ENCODE measurements around the gene CABP5.
"Not testable (repeated sequence)": the region's sequence is repeated elsewhere in the genome, so short reads cannot be mapped to it uniquely, and the experiment has no call there.

The CABP5 gene

GRCh38 chr19:48043675-48044258 is at the start of gene CABP5:
TSS of gene CABP5 (minus strand) at chr19:48044079. CDS start at chr19:48043922, 157 bp downstream.
- no peak for DNase-seq

GRCh38 chr19:48091111-48091718 is 47.3 kb upstream of the CABP5 start:
- not testable (repeated sequence) for DNase-seq

DNA sequence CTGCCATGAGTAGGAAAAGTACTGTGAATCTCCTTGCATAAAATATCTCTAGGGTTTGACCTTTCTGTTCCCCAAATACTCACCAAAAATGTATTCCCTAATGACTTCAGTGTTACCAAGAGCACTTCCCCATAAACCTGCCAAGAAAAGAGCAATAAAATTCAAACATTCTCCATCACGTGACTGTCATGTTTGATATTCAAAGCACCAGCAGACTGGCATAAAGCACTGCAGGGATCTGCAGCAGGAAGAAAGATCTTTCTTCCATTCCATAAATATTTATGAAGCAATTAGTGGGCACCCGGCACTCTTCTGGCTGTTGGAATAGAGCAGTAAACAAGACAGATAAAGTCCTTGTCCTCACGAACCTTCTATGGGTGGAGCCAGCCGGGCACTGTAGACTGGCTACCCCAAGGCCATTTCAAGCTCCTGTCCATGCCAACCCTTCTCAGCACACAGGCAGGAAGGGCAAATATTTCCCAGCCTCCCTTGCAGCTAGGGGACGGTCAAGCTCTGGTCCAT is 46.5 kb upstream of the CABP5 start:
- no peak for DNase-seq

DNA sequence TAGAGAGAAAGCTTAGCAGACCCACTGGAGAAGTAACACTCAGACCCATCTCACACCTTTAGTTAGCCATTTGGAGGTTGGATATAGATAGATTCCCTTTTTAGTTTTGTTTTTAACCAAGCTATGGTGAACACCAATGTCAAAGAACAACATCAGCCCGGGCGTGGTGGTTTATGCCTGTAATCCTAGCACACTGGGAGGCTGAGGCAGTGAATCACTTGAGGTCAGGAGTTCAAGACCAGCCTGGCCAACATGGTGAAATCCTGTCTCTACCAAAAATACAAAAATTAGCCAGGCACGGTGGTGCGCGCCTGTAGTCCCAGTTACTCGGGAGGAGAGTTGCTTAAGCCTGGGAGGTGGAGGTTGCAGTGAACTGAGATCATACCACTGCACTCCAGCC is 45.1 kb upstream of the CABP5 start:
- DNase-seq, result not testable (repeated sequence)

DNA sequence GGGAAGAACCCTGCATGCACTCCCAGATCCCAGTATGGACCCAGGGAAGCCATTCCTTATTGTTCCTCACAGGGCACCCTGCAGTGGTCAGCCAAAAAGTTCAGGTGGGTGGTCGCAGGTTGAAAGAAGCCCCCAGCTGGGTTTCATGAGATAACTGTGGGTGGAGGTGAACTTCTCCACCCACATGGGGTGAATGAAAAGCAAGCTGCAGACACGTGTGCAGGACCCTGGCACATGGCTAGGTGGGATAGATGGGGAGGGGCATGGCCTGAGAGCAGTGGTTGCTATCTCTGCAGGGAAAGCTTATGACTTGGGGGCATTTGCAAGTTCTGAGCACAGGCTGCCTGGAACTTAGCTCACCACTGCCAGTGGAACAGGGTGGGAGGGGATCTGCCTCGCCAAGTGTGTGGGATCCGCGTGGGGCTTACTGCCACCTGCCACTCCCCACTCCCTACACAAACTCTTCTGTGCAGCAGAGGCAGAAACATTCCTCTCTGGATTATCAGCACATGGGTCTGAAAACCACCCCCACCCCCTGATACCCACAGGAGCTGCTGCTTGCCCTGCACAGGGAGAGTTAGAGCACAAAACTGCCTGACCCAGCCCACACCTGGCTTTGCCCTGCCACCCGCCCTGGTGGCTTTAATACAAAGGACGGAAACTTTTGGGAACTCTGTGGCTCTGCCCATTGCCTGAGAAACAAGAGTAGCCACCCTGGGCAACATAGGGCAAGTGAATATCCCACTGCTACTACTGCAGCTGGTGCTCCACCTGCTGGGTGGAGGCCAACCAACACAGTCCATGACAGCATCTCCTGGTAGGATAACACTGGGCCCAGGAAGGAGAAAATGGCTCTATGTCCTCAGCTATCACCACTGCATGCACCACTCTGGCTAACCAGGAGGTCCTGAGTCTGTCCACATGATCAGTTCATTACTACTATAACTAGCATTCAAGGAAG is 42.3 kb upstream of the CABP5 start:
- DNase-seq, result no peak

GRCh38 chr19:48085076-48085475 is 41.2 kb upstream of the CABP5 start:
- no peak for DNase-seq

- no peak for DNase-seq
Observed at GRCh38 chr19:48081106-48081505, 37.2 kb upstream of the CABP5 start.

DNA sequence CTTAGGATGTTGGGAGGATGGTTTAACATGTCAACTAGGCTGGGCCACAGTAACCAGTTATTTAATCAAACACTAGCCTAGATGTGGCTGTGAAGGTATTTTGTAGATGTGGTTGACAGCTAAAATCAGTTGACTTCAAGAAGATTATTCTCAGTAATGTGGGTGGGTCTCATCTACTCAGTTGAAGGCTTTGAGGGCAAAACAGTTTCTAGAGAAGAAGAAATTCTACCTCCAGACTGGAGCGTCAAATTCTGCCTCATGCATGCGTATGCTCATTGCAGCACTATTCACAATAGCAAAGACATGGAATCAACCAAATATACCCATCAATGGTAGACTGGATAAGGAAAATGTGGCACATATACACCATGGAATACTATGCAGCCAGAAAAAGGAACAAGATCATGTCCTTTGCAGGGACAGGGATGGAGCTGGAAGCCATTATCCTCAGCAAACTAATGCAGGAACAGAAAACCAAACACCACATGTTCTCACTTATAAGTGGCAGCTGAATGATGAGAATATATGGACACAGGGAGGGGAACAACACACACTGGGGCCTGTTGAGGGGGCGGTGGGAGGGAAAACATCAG is 26.4 kb upstream of the CABP5 start:
- DNase-seq, result not testable (repeated sequence)

DNA sequence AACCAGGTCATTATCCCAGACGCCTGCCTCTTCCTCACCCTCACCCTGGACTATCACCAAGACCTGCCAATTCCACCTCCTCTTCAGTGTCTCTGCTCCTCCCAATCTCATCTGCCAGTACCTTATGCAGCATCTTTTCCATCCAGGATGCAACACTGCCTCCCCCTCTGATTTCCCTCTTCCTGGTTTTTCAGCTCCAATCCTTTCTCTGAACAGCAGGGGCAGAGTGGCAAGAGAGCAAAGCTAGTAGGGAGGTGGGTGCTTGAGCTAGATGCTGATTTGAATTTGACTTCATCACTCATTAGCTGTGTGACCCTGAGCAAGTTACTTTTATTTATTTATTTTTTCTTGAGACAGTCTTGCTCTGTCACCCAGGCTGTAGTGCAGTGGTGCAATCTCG is 25.6 kb upstream of the CABP5 start:
- no peak for DNase-seq

DNA sequence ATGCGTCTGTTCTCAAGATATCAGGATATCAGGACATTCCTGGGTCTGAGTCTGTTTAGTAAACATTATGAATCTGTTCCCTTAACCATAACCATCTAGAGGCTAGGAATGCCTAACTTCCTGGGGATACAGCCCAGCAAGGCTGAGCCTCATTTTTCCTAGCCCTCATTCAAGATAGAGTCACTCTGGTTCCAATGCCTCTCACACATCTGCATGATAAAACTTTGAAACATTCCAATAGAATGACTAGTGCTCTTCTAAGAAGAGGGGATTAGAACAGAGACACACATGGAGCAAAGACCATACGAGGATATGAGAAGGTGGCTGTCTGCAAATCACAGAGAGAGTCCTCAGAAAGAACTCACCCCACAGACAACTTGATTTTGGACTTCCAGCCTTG is 20.6 kb upstream of the CABP5 start:
- DNase-seq, result no peak

- DNase-seq, result no peak
Observed at GRCh38 chr19:48061401-48062344, 17.8 kb upstream of the CABP5 start.

- DNase-seq, result no peak
Observed at GRCh38 chr19:48060381-48060780, 16.5 kb upstream of the CABP5 start.

DNA sequence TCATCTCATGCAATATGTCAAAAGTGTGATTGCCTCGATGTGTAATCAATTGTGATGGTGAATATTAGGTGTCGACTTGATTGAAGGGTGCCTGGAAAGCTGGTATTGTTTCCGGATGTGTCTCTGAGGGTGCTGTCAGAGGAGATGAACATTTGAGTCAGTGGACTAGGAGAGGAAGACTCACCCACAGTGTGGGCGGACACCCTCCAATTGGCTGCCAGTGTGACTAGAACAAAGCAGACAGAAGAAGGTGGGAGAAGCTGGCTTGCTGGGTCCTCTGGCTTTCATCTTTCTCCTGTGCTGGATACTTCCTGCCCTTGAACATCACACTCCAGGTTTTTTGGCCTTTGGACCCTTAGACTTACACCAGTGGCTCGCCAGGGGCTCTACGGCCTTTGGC is 15.5 kb upstream of the CABP5 start:
- no peak for DNase-seq

GRCh38 chr19:48053856-48054255 is 10.0 kb upstream of the CABP5 start:
- no peak for DNase-seq

GRCh38 chr19:48053076-48053475 is 9.2 kb upstream of the CABP5 start:
- DNase-seq, result no peak

DNA sequence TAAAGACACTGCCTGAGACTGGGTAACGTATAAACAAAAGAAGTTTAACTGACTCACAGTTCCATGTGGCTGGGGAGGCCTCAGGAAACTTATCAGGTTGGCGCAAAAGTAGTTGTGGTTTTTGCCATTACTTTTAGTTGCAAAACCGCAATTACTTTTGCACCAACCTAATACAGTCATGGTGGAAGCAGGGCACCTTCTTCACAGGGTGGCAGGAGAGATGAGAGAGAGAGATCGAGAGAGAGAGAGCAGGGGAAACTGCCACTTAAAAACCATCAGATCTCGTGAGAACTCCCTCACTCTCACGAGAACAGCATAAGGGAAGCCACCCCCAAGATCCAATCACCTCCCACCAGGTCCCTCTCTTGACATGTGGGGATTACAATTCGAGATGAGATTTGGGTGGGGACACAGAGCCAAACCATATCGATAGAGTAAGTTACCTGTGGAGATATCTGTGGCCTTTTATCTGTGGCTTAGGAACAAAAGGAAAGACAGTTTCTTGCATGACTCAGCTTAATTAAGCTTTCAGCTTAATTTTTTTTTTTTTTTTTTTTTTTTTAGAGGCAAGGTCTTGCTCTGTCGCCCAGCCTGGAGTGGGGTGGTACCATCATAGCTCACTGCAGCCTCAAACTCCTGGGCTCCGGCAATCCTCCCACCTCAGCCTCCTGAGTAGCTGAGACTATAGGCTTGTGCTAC is 7.6 kb upstream of the CABP5 start:
- no peak for DNase-seq

- DNase-seq, result no peak
Observed at GRCh38 chr19:48044561-48044960, 682 bp upstream of the CABP5 start.

DNA sequence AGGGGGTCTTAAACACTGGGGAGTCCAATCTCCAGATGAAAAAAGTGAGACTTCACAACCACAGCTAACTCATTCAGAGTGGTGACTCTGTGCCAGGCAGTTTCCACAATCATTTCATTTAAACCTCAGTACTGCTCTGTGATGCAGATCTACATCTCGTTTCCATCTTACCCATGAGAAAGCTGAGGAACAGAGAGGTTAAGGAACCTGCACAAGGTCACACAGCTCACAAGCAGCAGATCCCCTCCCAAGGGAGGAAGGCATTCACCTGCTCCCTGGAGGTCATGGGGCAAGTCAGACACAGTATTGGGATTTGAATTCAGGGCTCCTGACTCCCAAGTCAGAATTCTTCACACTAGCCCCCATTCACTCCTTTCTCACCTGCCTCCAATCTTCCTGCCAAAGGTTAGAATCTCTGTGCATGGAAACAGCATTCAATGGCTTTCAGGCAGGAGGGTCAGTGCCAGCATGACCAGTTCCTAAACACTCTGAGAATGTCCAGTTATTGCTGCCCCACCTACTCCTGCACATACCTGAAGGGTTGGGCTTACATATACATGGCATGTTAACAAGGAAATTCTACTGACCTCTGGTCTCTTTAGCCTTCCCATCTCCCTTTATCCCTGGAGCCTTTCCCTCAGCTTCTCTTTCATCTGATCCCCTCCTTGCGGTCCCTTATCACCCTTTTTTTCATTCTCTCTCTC is 1.9 kb downstream of the CABP5 start:
- DNase-seq, result no peak

GRCh38 chr19:48036765-48037164 is 7.1 kb downstream of the CABP5 start:
- DNase-seq, result no peak

DNA sequence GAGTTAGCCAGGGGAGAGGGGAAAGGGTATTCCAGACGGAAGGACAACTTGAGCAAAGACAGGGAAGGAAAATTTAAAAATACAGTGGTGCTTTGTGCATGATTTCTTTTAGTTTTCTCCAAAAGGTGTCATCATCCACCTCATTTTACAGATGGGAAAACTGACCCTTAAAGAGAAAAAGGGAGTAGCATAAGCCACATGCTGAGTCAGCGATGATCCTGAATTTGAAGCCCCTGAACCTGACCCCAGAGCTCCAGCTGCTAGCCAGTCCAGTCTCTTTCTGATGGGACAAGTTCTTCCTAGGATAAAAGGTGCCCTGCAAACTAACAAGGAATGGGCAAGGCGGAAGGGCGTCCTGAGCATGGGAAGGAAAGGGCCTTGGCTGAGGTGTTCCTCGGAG is 10.3 kb downstream of the CABP5 start:
- DNase-seq, result no peak

- no peak for DNase-seq
Observed at GRCh38 chr19:48030073-48030472, 13.8 kb downstream of the CABP5 start.

Data from CD4-positive, alpha-beta T cell treated with Interferon alpha-2 for 1 hour (primary cell).